ENCODE measurements around the gene LRRC42. TPM values are rescaled to one million over a fixed set of nuclear protein-coding genes. Genes with fewer than 3 reads are reported as not detected.

Gene LRRC42
- total and polyA plus RNA-seq, 4 donors: 9.8 to 14.8 (median 10.9) TPM

- Histone ChIP-seq H3K9me3 (ENCODE audit: control insufficient read depth in 4 of 4, low read length in 3 of 4) (no peaks in the 10 kb centered on the region), H3K27me3 (ENCODE audit: control insufficient read depth in 4 of 4, insufficient read depth in 4 of 4, low read length in 3 of 4) (no peaks in the 10 kb centered on the region), H3K9ac (ENCODE audit: low read depth in 1 of 2, low read length in 2 of 2) (no peak overlapping the region), H3K4me1 (ENCODE audit: control insufficient read depth in 4 of 4, insufficient read depth in 4 of 4, low read length in 3 of 4) (no peaks in the 10 kb centered on the region), H3K27ac (ENCODE audit: low read depth in 1 of 2, low read length in 2 of 2) (no peak overlapping the region), H3K36me3 (ENCODE audit: control insufficient read depth in 4 of 4, insufficient read depth in 3 of 4, low read depth in 1 of 4, low read length in 3 of 4) (no peaks in the 10 kb centered on the region), H3K4me3 (ENCODE audit: low read depth in 1 of 3, low read length in 3 of 3) (no peak overlapping the region)
- TF ChIP-seq, protein P1, sequence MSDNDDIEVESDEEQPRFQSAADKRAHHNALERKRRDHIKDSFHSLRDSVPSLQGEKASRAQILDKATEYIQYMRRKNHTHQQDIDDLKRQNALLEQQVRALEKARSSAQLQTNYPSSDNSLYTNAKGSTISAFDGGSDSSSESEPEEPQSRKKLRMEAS (IDR thresholded peaks at IDR 0.05): no peak
- TF ChIP-seq HNF4G (IDR thresholded peaks at IDR 0.05): no peak
- no peak for TF ChIP-seq HNF4A (conservative IDR thresholded peaks at IDR 0.05)
- DNase-seq (ENCODE audit: low spot score): no peak
Observed at GRCh38 chr1:53999920-54000319, 53.8 kb downstream of the LRRC42 start.

- Histone ChIP-seq H3K36me3 (ENCODE audit: control insufficient read depth in 4 of 4, insufficient read depth in 3 of 4, low read depth in 1 of 4, low read length in 3 of 4) (no peaks in the 10 kb centered on the region), H3K4me3 (ENCODE audit: low read depth in 1 of 3, low read length in 3 of 3) (no peak overlapping the region), H3K9me3 (ENCODE audit: control insufficient read depth in 4 of 4, low read length in 3 of 4) (no peaks in the 10 kb centered on the region), H3K4me1 (ENCODE audit: control insufficient read depth in 4 of 4, insufficient read depth in 4 of 4, low read length in 3 of 4) (no peaks in the 10 kb centered on the region), H3K27ac (ENCODE audit: low read depth in 1 of 2, low read length in 2 of 2) (no peak overlapping the region), H3K9ac (ENCODE audit: low read depth in 1 of 2, low read length in 2 of 2) (no peak overlapping the region), H3K27me3 (ENCODE audit: control insufficient read depth in 4 of 4, insufficient read depth in 4 of 4, low read length in 3 of 4) (no peaks in the 10 kb centered on the region)
- no peak for DNase-seq (ENCODE audit: low spot score)
- WGBS: 55% methylated on average over 3 of the region's 3 CpGs
- TF ChIP-seq EGR1 (IDR thresholded peaks at IDR 0.05; ENCODE audit: low read depth in 2 of 2) (no peak), YY1 (IDR thresholded peaks at IDR 0.05) (no peak), FOXA2 (IDR thresholded peaks at IDR 0.05) (no peak), SP1 (IDR thresholded peaks at IDR 0.05) (no peak), HNF4A (conservative IDR thresholded peaks at IDR 0.05) (no peak)
- TF ChIP-seq, protein P2, sequence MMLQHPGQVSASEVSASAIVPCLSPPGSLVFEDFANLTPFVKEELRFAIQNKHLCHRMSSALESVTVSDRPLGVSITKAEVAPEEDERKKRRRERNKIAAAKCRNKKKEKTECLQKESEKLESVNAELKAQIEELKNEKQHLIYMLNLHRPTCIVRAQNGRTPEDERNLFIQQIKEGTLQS (IDR thresholded peaks at IDR 0.05): no peak
- TF ChIP-seq, protein P3, sequence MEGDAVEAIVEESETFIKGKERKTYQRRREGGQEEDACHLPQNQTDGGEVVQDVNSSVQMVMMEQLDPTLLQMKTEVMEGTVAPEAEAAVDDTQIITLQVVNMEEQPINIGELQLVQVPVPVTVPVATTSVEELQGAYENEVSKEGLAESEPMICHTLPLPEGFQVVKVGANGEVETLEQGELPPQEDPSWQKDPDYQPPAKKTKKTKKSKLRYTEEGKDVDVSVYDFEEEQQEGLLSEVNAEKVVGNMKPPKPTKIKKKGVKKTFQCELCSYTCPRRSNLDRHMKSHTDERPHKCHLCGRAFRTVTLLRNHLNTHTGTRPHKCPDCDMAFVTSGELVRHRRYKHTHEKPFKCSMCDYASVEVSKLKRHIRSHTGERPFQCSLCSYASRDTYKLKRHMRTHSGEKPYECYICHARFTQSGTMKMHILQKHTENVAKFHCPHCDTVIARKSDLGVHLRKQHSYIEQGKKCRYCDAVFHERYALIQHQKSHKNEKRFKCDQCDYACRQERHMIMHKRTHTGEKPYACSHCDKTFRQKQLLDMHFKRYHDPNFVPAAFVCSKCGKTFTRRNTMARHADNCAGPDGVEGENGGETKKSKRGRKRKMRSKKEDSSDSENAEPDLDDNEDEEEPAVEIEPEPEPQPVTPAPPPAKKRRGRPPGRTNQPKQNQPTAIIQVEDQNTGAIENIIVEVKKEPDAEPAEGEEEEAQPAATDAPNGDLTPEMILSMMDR (IDR thresholded peaks at IDR 0.05; ENCODE audit: low read depth, low read length, missing input control): no peak
Observed at GRCh38 chr1:54001591-54001990, 55.4 kb downstream of the LRRC42 start.

DNA sequence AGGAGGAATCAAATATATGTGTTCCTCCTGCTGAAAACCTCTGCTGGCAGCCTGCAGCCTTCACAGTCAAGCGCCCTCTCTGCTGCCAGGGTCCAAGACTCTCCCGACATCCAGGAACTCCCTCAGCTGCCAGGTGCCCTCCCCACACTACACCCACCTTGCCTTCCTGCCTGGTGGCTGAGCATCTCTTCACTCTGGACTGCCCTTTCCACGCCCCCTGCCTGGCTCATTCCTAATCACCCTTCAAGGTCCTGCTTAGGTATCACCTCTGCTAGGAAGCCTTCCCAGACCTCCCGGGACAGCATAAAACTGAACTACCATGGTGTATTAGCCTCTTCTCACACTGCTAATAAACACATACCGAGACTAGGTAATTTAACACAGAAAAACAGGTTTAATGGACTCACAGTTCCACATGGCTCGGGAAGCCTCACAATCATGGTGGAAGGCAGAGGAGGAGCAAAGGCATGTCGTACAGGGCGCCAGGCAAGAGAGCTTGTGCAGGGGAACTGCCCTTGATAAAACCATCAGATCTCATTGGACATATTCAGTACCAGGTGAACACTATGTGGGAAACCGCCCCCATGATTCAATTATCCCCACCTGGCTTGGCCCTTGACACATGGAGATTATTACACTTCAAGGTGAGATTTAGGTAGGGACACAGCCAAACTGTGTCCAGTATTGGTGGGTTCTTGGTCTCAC, 56.5 kb downstream of the LRRC42 start:
- no peaks in the 10 kb centered on the region for H3K36me3 ChIP-seq (ENCODE audit: control insufficient read depth in 4 of 4, insufficient read depth in 3 of 4, low read depth in 1 of 4, low read length in 3 of 4)
- H3K27me3 ChIP-seq (ENCODE audit: control insufficient read depth in 4 of 4, insufficient read depth in 4 of 4, low read length in 3 of 4): no peaks in the 10 kb centered on the region
- no peak for TF ChIP-seq SP1 (IDR thresholded peaks at IDR 0.05)
- TF ChIP-seq, protein P4, sequence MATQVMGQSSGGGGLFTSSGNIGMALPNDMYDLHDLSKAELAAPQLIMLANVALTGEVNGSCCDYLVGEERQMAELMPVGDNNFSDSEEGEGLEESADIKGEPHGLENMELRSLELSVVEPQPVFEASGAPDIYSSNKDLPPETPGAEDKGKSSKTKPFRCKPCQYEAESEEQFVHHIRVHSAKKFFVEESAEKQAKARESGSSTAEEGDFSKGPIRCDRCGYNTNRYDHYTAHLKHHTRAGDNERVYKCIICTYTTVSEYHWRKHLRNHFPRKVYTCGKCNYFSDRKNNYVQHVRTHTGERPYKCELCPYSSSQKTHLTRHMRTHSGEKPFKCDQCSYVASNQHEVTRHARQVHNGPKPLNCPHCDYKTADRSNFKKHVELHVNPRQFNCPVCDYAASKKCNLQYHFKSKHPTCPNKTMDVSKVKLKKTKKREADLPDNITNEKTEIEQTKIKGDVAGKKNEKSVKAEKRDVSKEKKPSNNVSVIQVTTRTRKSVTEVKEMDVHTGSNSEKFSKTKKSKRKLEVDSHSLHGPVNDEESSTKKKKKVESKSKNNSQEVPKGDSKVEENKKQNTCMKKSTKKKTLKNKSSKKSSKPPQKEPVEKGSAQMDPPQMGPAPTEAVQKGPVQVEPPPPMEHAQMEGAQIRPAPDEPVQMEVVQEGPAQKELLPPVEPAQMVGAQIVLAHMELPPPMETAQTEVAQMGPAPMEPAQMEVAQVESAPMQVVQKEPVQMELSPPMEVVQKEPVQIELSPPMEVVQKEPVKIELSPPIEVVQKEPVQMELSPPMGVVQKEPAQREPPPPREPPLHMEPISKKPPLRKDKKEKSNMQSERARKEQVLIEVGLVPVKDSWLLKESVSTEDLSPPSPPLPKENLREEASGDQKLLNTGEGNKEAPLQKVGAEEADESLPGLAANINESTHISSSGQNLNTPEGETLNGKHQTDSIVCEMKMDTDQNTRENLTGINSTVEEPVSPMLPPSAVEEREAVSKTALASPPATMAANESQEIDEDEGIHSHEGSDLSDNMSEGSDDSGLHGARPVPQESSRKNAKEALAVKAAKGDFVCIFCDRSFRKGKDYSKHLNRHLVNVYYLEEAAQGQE (IDR thresholded peaks at IDR 0.05): no peak
- TF ChIP-seq HNF4G (IDR thresholded peaks at IDR 0.05): no peak
- TF ChIP-seq JUND (IDR thresholded peaks at IDR 0.05): no peak
- no peak for TF ChIP-seq NR2F2 (IDR thresholded peaks at IDR 0.05)
- TF ChIP-seq, protein P5, sequence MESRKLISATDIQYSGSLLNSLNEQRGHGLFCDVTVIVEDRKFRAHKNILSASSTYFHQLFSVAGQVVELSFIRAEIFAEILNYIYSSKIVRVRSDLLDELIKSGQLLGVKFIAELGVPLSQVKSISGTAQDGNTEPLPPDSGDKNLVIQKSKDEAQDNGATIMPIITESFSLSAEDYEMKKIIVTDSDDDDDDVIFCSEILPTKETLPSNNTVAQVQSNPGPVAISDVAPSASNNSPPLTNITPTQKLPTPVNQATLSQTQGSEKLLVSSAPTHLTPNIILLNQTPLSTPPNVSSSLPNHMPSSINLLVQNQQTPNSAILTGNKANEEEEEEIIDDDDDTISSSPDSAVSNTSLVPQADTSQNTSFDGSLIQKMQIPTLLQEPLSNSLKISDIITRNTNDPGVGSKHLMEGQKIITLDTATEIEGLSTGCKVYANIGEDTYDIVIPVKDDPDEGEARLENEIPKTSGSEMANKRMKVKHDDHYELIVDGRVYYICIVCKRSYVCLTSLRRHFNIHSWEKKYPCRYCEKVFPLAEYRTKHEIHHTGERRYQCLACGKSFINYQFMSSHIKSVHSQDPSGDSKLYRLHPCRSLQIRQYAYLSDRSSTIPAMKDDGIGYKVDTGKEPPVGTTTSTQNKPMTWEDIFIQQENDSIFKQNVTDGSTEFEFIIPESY (IDR thresholded peaks at IDR 0.05): no peak
- TF ChIP-seq FOXA2 (IDR thresholded peaks at IDR 0.05): no peak
- no peak for TF ChIP-seq TAF1 (conservative IDR thresholded peaks at IDR 0.05)
- TF ChIP-seq, protein P1 (IDR thresholded peaks at IDR 0.05): no peak
- TF ChIP-seq GABPA (IDR thresholded peaks at IDR 0.05 in 1 of 2, conservative IDR thresholded peaks at IDR 0.05 in 1 of 2): no peak
- no peaks in the 10 kb centered on the region for H3K9me3 ChIP-seq (ENCODE audit: control insufficient read depth in 4 of 4, low read length in 3 of 4)
- 82% methylated on average over 9 of the region's 9 CpGs for WGBS
- no peak overlapping the region for H3K27ac ChIP-seq (ENCODE audit: low read depth in 1 of 2, low read length in 2 of 2)
- no peak overlapping the region for H3K9ac ChIP-seq (ENCODE audit: low read depth in 1 of 2, low read length in 2 of 2)
- no peak overlapping the region for H3K4me3 ChIP-seq (ENCODE audit: low read depth in 1 of 3, low read length in 3 of 3)
- no peak for DNase-seq (ENCODE audit: low spot score)
- no peaks in the 10 kb centered on the region for H3K4me1 ChIP-seq (ENCODE audit: control insufficient read depth in 4 of 4, insufficient read depth in 4 of 4, low read length in 3 of 4)
